ENCODE measurements around the gene SPPL2A. TPM values are rescaled to one million over a fixed set of nuclear protein-coding genes. Genes with fewer than 3 reads are reported as not detected.

Gene SPPL2A
- total RNA-seq, 1 experiment from 2014 or later, result 84.8 TPM

- no peaks in the 10 kb centered on the region for H4K20me1 ChIP-seq (ENCODE audit: insufficient read depth, low read depth, low read length)
- H3K9me2 ChIP-seq (replicated peaks; ENCODE audit: insufficient read depth, low read length), result no peaks in the 10 kb centered on the region
- no peak overlapping the region for H3K4me2 ChIP-seq (ENCODE audit: low read depth, low read length, poor library complexity, severe bottlenecking)
- no peaks in the 10 kb centered on the region for H3K27me3 ChIP-seq (ENCODE audit: low read length)
- no peak overlapping the region for H3K9ac ChIP-seq (ENCODE audit: low read length)
- no peak overlapping the region for H2AFZ ChIP-seq (ENCODE audit: low read length)
- H3K79me2 ChIP-seq (ENCODE audit: low read length), result no peaks in the 10 kb centered on the region
- no peaks in the 10 kb centered on the region for H3K9me3 ChIP-seq (ENCODE audit: low read length)
- H3K4me3 ChIP-seq (ENCODE audit: low read length), result no peak overlapping the region
- H3K36me3 ChIP-seq (ENCODE audit: insufficient read depth, low read length), result no peaks in the 10 kb centered on the region
- no peak overlapping the region for H3K27ac ChIP-seq (ENCODE audit: low read length)
- H3K4me1 ChIP-seq (ENCODE audit: low read length), result no peaks in the 10 kb centered on the region
- DNase-seq, result no peak
Observed at GRCh38 chr15:50783895-50784294, 18.4 kb upstream of the SPPL2A start.

DNA sequence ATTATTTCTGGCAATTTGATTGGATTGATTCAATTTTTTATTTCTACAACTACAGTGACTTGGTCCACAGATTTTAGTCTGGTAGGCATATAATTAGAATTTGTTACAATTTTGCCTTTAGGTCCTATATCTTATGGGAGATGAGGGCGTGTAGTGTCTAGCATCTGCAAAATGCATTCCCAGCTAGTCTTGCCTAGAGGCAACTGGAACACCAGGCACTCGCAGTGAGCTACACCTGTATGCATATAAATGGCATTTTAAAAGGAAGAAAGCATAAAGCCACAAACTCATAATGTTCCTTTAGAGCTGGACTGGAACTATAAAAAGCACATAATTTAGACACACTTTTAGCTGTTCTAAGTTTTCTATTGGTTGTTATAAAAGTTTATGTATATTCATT is 17.9 kb upstream of the SPPL2A start:
- no peak overlapping the region for H3K27ac ChIP-seq (ENCODE audit: low read length)
- H3K4me1 ChIP-seq (ENCODE audit: low read length), result no peaks in the 10 kb centered on the region
- no peaks in the 10 kb centered on the region for H3K9me3 ChIP-seq (ENCODE audit: low read length)
- no peaks in the 10 kb centered on the region for H4K20me1 ChIP-seq (ENCODE audit: insufficient read depth, low read depth, low read length)
- peak overlapping the region; percentile 34; the same call in 1 of the 2 replicates for H2AFZ ChIP-seq (ENCODE audit: low read length)
- no peak for DNase-seq
- H3K9me2 ChIP-seq (replicated peaks; ENCODE audit: insufficient read depth, low read length), result no peaks in the 10 kb centered on the region
- H3K27me3 ChIP-seq (ENCODE audit: low read length), result no peaks in the 10 kb centered on the region
- H3K4me2 ChIP-seq (ENCODE audit: low read depth, low read length, poor library complexity, severe bottlenecking), result peak overlapping the region; percentile 15
- H3K79me2 ChIP-seq (ENCODE audit: low read length), result no peaks in the 10 kb centered on the region
- H3K9ac ChIP-seq (ENCODE audit: low read length), result no peak overlapping the region
- H3K4me3 ChIP-seq (ENCODE audit: low read length), result no peak overlapping the region
- no peaks in the 10 kb centered on the region for H3K36me3 ChIP-seq (ENCODE audit: insufficient read depth, low read length)

GRCh38 chr15:50778086-50778485 is 12.6 kb upstream of the SPPL2A start:
- Histone ChIP-seq H3K79me2 (ENCODE audit: low read length) (no peaks in the 10 kb centered on the region), H3K9me2 (replicated peaks; ENCODE audit: insufficient read depth, low read length) (no peaks in the 10 kb centered on the region), H3K9ac (ENCODE audit: low read length) (no peak overlapping the region), H3K36me3 (ENCODE audit: insufficient read depth, low read length) (no peaks in the 10 kb centered on the region), H3K9me3 (ENCODE audit: low read length) (no peaks in the 10 kb centered on the region), H2AFZ (ENCODE audit: low read length) (no peak overlapping the region), H4K20me1 (ENCODE audit: insufficient read depth, low read depth, low read length) (no peaks in the 10 kb centered on the region), H3K4me2 (ENCODE audit: low read depth, low read length, poor library complexity, severe bottlenecking) (no peak overlapping the region), H3K4me1 (ENCODE audit: low read length) (no peaks in the 10 kb centered on the region), H3K4me3 (ENCODE audit: low read length) (no peak overlapping the region), H3K27me3 (ENCODE audit: low read length) (no peaks in the 10 kb centered on the region), H3K27ac (ENCODE audit: low read length) (no peak overlapping the region)
- DNase-seq, result no peak

GRCh38 chr15:50777042-50777441 is 11.5 kb upstream of the SPPL2A start:
- no peak for DNase-seq
- H3K4me2 ChIP-seq (ENCODE audit: low read depth, low read length, poor library complexity, severe bottlenecking), result no peak overlapping the region
- no peaks in the 10 kb centered on the region for H4K20me1 ChIP-seq (ENCODE audit: insufficient read depth, low read depth, low read length)
- H3K79me2 ChIP-seq (ENCODE audit: low read length), result no peaks in the 10 kb centered on the region
- no peaks in the 10 kb centered on the region for H3K4me1 ChIP-seq (ENCODE audit: low read length)
- H3K4me3 ChIP-seq (ENCODE audit: low read length), result no peak overlapping the region
- H3K27ac ChIP-seq (ENCODE audit: low read length), result no peak overlapping the region
- no peaks in the 10 kb centered on the region for H3K9me2 ChIP-seq (replicated peaks; ENCODE audit: insufficient read depth, low read length)
- H2AFZ ChIP-seq (ENCODE audit: low read length), result no peak overlapping the region
- no peak overlapping the region for H3K9ac ChIP-seq (ENCODE audit: low read length)
- no peaks in the 10 kb centered on the region for H3K9me3 ChIP-seq (ENCODE audit: low read length)
- no peaks in the 10 kb centered on the region for H3K36me3 ChIP-seq (ENCODE audit: insufficient read depth, low read length)
- no peaks in the 10 kb centered on the region for H3K27me3 ChIP-seq (ENCODE audit: low read length)

- Histone ChIP-seq H3K27me3 (ENCODE audit: low read length) (no peaks in the 10 kb centered on the region), H3K4me3 (ENCODE audit: low read length) (no peak overlapping the region), H3K9me2 (replicated peaks; ENCODE audit: insufficient read depth, low read length) (no peaks in the 10 kb centered on the region), H3K79me2 (ENCODE audit: low read length) (no peaks in the 10 kb centered on the region), H3K4me1 (ENCODE audit: low read length) (no peaks in the 10 kb centered on the region), H3K27ac (ENCODE audit: low read length) (no peak overlapping the region), H2AFZ (ENCODE audit: low read length) (no peak overlapping the region), H4K20me1 (ENCODE audit: insufficient read depth, low read depth, low read length) (no peaks in the 10 kb centered on the region), H3K4me2 (ENCODE audit: low read depth, low read length, poor library complexity, severe bottlenecking) (no peak overlapping the region), H3K9me3 (ENCODE audit: low read length) (no peaks in the 10 kb centered on the region), H3K36me3 (ENCODE audit: insufficient read depth, low read length) (no peaks in the 10 kb centered on the region), H3K9ac (ENCODE audit: low read length) (no peak overlapping the region)
- no peak for DNase-seq
Observed at GRCh38 chr15:50774450-50774849, 8.9 kb upstream of the SPPL2A start.

DNA sequence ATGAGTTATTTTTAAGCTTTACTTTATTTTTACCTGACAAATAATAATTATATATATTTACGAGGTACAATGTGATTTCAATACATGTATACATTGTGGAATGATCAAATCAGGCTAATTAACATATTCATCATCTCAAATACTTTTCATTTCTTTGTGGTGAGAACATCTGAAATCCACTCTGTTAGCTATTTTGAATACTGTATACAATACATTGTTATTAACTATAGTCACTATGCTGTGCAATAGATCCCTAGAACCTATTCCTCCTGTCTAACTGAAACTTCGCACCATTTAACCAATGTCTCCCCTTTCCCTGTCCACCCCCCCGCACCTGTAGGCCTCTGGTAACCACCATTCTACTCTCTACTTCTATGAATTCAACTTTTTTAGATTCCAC is 7.9 kb upstream of the SPPL2A start:
- no peaks in the 10 kb centered on the region for H3K36me3 ChIP-seq (ENCODE audit: insufficient read depth, low read length)
- no peak for DNase-seq
- H3K27me3 ChIP-seq (ENCODE audit: low read length), result no peaks in the 10 kb centered on the region
- H3K9ac ChIP-seq (ENCODE audit: low read length), result no peak overlapping the region
- no peak overlapping the region for H2AFZ ChIP-seq (ENCODE audit: low read length)
- no peak overlapping the region for H3K27ac ChIP-seq (ENCODE audit: low read length)
- H3K9me3 ChIP-seq (ENCODE audit: low read length), result no peaks in the 10 kb centered on the region
- no peak overlapping the region for H3K4me2 ChIP-seq (ENCODE audit: low read depth, low read length, poor library complexity, severe bottlenecking)
- no peak overlapping the region for H3K4me3 ChIP-seq (ENCODE audit: low read length)
- H3K9me2 ChIP-seq (replicated peaks; ENCODE audit: insufficient read depth, low read length), result no peaks in the 10 kb centered on the region
- no peaks in the 10 kb centered on the region for H3K79me2 ChIP-seq (ENCODE audit: low read length)
- no peaks in the 10 kb centered on the region for H4K20me1 ChIP-seq (ENCODE audit: insufficient read depth, low read depth, low read length)
- H3K4me1 ChIP-seq (ENCODE audit: low read length), result no peaks in the 10 kb centered on the region

DNA sequence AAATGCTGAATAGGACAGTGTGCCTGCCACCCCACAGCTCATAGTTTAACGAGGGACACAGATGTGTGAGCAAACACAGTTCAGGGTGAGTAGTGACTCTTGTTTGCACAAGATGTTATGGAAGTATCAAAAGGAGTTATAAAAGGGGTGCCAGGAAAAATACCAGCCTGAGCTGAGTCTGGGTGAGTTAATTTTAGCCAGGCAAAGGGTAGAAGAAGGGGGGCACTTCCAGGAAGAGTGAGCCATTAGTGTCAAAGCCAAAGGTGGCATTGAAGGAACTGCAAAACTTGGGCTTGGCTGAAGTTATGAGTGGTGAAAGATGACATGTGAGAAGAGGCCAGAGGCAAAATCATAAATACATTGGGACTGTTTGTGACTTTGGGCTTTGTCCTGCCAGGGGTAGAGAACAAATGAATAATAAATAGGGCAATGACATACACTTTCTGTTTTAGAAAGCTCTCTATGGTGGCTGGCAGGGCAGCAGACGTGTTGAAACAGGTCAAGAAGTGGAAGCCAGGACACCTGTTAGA is 1.9 kb upstream of the SPPL2A start:
- DNase-seq, result no peak
- no peaks in the 10 kb centered on the region for H4K20me1 ChIP-seq (ENCODE audit: insufficient read depth, low read depth, low read length)
- H2AFZ ChIP-seq (ENCODE audit: low read length), result peak overlapping the region; percentile 73
- H3K9ac ChIP-seq (ENCODE audit: low read length), result no peak overlapping the region
- H3K27ac ChIP-seq (ENCODE audit: low read length), result no peak overlapping the region
- H3K4me3 ChIP-seq (ENCODE audit: low read length), result no peak overlapping the region
- no peaks in the 10 kb centered on the region for H3K9me3 ChIP-seq (ENCODE audit: low read length)
- peaks cover 22% of the 10 kb centered on the region for H3K79me2 ChIP-seq (ENCODE audit: low read length)
- no peaks in the 10 kb centered on the region for H3K27me3 ChIP-seq (ENCODE audit: low read length)
- peaks cover 16% of the 10 kb centered on the region for H3K4me1 ChIP-seq (ENCODE audit: low read length)
- no peaks in the 10 kb centered on the region for H3K9me2 ChIP-seq (replicated peaks; ENCODE audit: insufficient read depth, low read length)
- H3K36me3 ChIP-seq (ENCODE audit: insufficient read depth, low read length), result no peaks in the 10 kb centered on the region
- no peak overlapping the region for H3K4me2 ChIP-seq (ENCODE audit: low read depth, low read length, poor library complexity, severe bottlenecking)

DNA sequence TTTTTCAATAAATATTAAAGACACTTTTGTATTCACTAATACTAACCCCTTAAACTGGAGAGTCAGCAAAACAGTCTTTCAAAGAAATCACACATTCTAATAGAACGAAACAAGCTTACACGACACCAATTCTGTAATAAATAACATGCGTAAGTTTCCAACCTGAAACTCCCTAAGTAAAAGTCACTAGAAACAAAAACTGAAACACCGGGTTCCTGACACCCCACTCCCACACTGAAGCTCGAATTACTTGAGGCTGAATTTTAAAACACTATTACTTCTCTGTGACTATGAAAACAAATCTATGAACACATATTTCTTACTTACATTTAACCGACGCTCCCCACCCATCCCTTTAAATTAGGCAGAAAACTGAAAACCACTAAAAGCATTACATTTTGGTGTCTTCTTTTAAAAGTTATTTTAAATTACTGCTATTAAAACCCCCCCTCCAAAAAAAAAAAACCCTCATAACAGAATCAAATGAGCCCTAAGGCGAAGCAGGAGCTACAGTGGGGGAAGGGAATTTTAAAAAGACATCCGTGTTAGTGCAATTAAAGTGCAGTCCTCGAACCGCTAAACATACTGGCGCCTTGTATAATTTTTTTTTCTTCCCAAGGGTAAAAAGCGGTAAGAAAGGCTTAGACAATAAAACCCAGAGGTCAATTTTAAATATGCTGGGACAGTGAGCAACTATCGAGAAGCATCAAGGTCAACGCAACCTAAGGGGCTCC is 878 bp downstream of the SPPL2A start:
- no peaks in the 10 kb centered on the region for H3K36me3 ChIP-seq (ENCODE audit: insufficient read depth, low read length)
- no peaks in the 10 kb centered on the region for H3K9me2 ChIP-seq (replicated peaks; ENCODE audit: insufficient read depth, low read length)
- peak; percentile 75 for DNase-seq
- no peaks in the 10 kb centered on the region for H3K27me3 ChIP-seq (ENCODE audit: low read length)
- H4K20me1 ChIP-seq (ENCODE audit: insufficient read depth, low read depth, low read length), result no peaks in the 10 kb centered on the region
- H3K27ac ChIP-seq (ENCODE audit: low read length), result peak overlapping the region; percentile 62
- peak overlapping the region; percentile 80 for H3K4me2 ChIP-seq (ENCODE audit: low read depth, low read length, poor library complexity, severe bottlenecking)
- no peaks in the 10 kb centered on the region for H3K9me3 ChIP-seq (ENCODE audit: low read length)
- peaks cover 16% of the 10 kb centered on the region for H3K4me1 ChIP-seq (ENCODE audit: low read length)
- peak overlapping the region; percentile 88 for H3K4me3 ChIP-seq (ENCODE audit: low read length)
- peak overlapping the region; percentile 85 for H3K9ac ChIP-seq (ENCODE audit: low read length)
- peaks cover 47% of the 10 kb centered on the region for H3K79me2 ChIP-seq (ENCODE audit: low read length)
- H2AFZ ChIP-seq (ENCODE audit: low read length), result peak overlapping the region; percentile 90
